Neural cell (in vitro differentiated cells): ENCODE data around the gene ITFG2. TPM values are rescaled to one million over a fixed set of nuclear protein-coding genes. Genes with fewer than 3 reads are reported as not detected.

ENCODE experiments used
- H2AFZ ChIP-seq: fragments of 200-600, 300-800 bp; sonication (generic), shearing (Covaris generic); 2 replicates; pipeline ENCODE4 v1.6.0; 2014; ENCODE audit warnings: low read depth, mild to moderate bottlenecking, antibody characterized with exemption, low read length, moderate library complexity
- H3F3A ChIP-seq: fragments of 200-600 bp; shearing (Covaris generic); 2 replicates; pipeline ENCODE4 v1.6.1; 2016; ENCODE audit warnings: mild to moderate bottlenecking, moderate library complexity, mixed read lengths, antibody characterized with exemption, low read length; ENCODE audit not compliant: insufficient read depth, poor library complexity, severe bottlenecking
- H3K27ac ChIP-seq: fragments of 200-600, 300-800 bp; sonication (generic), shearing (Covaris generic); 2 replicates; pipeline ENCODE4 v1.5.1; 2014; ENCODE audit warnings: mild to moderate bottlenecking, low read length, moderate library complexity
- H3K27me3 ChIP-seq: fragments of 300-800, 200-600 bp; sonication (generic), shearing (Covaris generic); 2 replicates; pipeline ENCODE4 v1.6.0; 2014; ENCODE audit warnings: mild to moderate bottlenecking, low read depth, low read length, moderate library complexity; ENCODE audit not compliant: insufficient read depth
- H3K36me3 ChIP-seq: fragments of 300-800, 200-600 bp; sonication (generic), shearing (Covaris generic); 2 replicates; pipeline ENCODE4 v1.5.1; 2014; ENCODE audit warnings: mild to moderate bottlenecking, antibody characterized with exemption, low read length, moderate library complexity; ENCODE audit not compliant: insufficient read depth
- H3K4me2 ChIP-seq: fragments of 300-800, 200-600 bp; sonication (generic), shearing (Covaris generic); 2 replicates; pipeline ENCODE4 v1.6.0; 2014; ENCODE audit warnings: mild to moderate bottlenecking, low read length
- H3K4me3 ChIP-seq: fragments of 300-800, 200-600 bp; sonication (generic), shearing (Covaris generic); 2 replicates; pipeline ENCODE4 v1.5.1; 2014; ENCODE audit warnings: mild to moderate bottlenecking, low read length, moderate library complexity
- H3K79me2 ChIP-seq: fragments of 200-600 bp; shearing (Covaris generic); replicated peaks from 2 replicates; pipeline ENCODE4 v1.6.0; 2014; ENCODE audit warnings: mild to moderate bottlenecking, low read length, moderate library complexity; ENCODE audit not compliant: insufficient read depth
- H3K9ac ChIP-seq: fragments of 300-800, 200-600 bp; sonication (generic), shearing (Covaris generic); 2 replicates; pipeline ENCODE4 v1.6.1; 2016; ENCODE audit warnings: mild to moderate bottlenecking, low read length, mixed read lengths
- H3K9me2 ChIP-seq: fragments of 200-600 bp; shearing (Covaris generic); 2 replicates; pipeline ENCODE4 v1.6.1; 2016; ENCODE audit warnings: mild to moderate bottlenecking, low read length, mixed read lengths; ENCODE audit not compliant: insufficient read depth
- H3K9me3 ChIP-seq: fragments of 200-600, 300-800 bp; sonication (generic), shearing (Covaris generic); 2 replicates; pipeline ENCODE4 v1.6.1; 2016; ENCODE audit warnings: mild to moderate bottlenecking, mixed run types, low read length, moderate library complexity, mixed read lengths
- H4K20me1 ChIP-seq: fragments of 200-600 bp; shearing (Covaris generic); 2 replicates; pipeline ENCODE4 v1.6.1; 2016; ENCODE audit warnings: mild to moderate bottlenecking, mixed run types; ENCODE audit not compliant: insufficient read depth
- EP300 ChIP-seq: fragments of 450-650 bp; conservative IDR thresholded peaks from 2 replicates; pipeline ENCODE4 v1.6.1; 2014; ENCODE audit warnings: antibody characterized with exemption, mild to moderate bottlenecking, moderate library complexity; ENCODE audit not compliant: poor library complexity, severe bottlenecking
- EZH2 ChIP-seq: fragments of 200-600, 300-800 bp; shearing (Covaris generic), sonication (generic); IDR thresholded peaks from 2 replicates; pipeline ENCODE4 v1.6.1; 2014; ENCODE audit warnings: antibody characterized with exemption, low read length, borderline replicate concordance, mild to moderate bottlenecking; ENCODE audit not compliant: insufficient read depth, poor library complexity, severe bottlenecking
- MXI1 ChIP-seq: fragments of 450-650 bp; conservative IDR thresholded peaks from 2 replicates; pipeline ENCODE4 v1.6.1; 2014; ENCODE audit warnings: antibody characterized with exemption, mild to moderate bottlenecking; ENCODE audit not compliant: poor library complexity, severe bottlenecking
- POLR2AphosphoS5 ChIP-seq: IDR thresholded peaks from 2 replicates; pipeline ENCODE4 v1.6.1; 2012
- RAD21 ChIP-seq: fragments of 450-650 bp; conservative IDR thresholded peaks from 2 replicates; pipeline ENCODE4 v1.6.1; 2014; ENCODE audit warnings: antibody characterized with exemption, mild to moderate bottlenecking, moderate library complexity
- SMC3 ChIP-seq: fragments of 450-650 bp; conservative IDR thresholded peaks from 2 replicates; pipeline ENCODE4 v1.6.1; 2014; ENCODE audit warnings: antibody characterized with exemption, mild to moderate bottlenecking, moderate library complexity; ENCODE audit not compliant: poor library complexity
- TAF1 ChIP-seq: IDR thresholded peaks from 2 replicates; pipeline ENCODE4 v1.6.1; 2012; ENCODE audit warnings: low read depth
- polyA plus RNA-seq: library from polyadenylated mRNA; depleted of rRNA; stranded (reverse); fragments of >200 nt; gene quantifications from 2 replicates; pipeline ENCODE4 v1.2.3, GENCODE V29; 2014
- TF ChIP-seq, protein P1 (sequence below): fragments of 450-650 bp; IDR thresholded peaks from 2 replicates; pipeline ENCODE4 v1.5.1; 2014; ENCODE audit warnings: antibody characterized with exemption, mild to moderate bottlenecking, moderate library complexity; ENCODE audit not compliant: poor library complexity, severe bottlenecking
- TF ChIP-seq, protein P2 (sequence below): IDR thresholded peaks from 2 replicates; pipeline ENCODE4 v1.6.1; 2012; ENCODE audit warnings: borderline replicate concordance

ITFG2 gene
- polyA plus RNA-seq, 1 donor from 2014 or later: 22.2 TPM

DNA sequence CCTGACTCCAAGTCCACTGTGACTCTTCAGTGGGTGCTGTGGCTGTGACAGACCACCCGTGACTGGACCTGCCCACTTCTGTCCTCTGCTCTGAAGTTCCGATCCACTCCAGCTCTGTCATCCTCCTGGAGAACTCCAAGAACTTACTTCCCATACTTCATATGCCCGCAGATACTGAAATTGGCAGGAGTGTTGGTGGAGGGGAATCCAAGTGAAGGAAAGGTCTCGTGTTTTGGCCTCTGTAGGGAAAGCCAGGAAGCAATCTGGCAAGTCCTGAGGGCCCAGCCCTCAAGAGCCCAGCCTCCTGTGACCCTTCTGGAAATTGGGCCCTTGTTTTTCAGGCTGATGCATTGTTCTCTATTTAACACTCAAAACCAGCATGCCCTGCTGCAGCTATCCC is 40.1 kb upstream of the ITFG2 start:
- Histone ChIP-seq H4K20me1 (no peaks in the 10 kb centered on the region), H3K27me3 (no peaks in the 10 kb centered on the region), H3K36me3 (no peaks in the 10 kb centered on the region), H3K79me2 (no peaks in the 10 kb centered on the region), H3K4me2 (no peak overlapping the region), H3K27ac (no peak overlapping the region), H2AFZ (no peak overlapping the region), H3K9me3 (no peaks in the 10 kb centered on the region), H3K4me3 (no peak overlapping the region), H3K9me2 (no peaks in the 10 kb centered on the region), H3K9ac (no peak overlapping the region), H3F3A (no peaks in the 10 kb centered on the region)
- TF ChIP-seq MXI1: no peak
- no peak for TF ChIP-seq EZH2
- no peak for TF ChIP-seq EP300
- no peak for TF ChIP-seq TAF1
- no peak for TF ChIP-seq RAD21
- TF ChIP-seq, protein P1, sequence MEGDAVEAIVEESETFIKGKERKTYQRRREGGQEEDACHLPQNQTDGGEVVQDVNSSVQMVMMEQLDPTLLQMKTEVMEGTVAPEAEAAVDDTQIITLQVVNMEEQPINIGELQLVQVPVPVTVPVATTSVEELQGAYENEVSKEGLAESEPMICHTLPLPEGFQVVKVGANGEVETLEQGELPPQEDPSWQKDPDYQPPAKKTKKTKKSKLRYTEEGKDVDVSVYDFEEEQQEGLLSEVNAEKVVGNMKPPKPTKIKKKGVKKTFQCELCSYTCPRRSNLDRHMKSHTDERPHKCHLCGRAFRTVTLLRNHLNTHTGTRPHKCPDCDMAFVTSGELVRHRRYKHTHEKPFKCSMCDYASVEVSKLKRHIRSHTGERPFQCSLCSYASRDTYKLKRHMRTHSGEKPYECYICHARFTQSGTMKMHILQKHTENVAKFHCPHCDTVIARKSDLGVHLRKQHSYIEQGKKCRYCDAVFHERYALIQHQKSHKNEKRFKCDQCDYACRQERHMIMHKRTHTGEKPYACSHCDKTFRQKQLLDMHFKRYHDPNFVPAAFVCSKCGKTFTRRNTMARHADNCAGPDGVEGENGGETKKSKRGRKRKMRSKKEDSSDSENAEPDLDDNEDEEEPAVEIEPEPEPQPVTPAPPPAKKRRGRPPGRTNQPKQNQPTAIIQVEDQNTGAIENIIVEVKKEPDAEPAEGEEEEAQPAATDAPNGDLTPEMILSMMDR: no peak
- no peak for TF ChIP-seq POLR2AphosphoS5
- no peak for TF ChIP-seq SMC3
- TF ChIP-seq, protein P2, sequence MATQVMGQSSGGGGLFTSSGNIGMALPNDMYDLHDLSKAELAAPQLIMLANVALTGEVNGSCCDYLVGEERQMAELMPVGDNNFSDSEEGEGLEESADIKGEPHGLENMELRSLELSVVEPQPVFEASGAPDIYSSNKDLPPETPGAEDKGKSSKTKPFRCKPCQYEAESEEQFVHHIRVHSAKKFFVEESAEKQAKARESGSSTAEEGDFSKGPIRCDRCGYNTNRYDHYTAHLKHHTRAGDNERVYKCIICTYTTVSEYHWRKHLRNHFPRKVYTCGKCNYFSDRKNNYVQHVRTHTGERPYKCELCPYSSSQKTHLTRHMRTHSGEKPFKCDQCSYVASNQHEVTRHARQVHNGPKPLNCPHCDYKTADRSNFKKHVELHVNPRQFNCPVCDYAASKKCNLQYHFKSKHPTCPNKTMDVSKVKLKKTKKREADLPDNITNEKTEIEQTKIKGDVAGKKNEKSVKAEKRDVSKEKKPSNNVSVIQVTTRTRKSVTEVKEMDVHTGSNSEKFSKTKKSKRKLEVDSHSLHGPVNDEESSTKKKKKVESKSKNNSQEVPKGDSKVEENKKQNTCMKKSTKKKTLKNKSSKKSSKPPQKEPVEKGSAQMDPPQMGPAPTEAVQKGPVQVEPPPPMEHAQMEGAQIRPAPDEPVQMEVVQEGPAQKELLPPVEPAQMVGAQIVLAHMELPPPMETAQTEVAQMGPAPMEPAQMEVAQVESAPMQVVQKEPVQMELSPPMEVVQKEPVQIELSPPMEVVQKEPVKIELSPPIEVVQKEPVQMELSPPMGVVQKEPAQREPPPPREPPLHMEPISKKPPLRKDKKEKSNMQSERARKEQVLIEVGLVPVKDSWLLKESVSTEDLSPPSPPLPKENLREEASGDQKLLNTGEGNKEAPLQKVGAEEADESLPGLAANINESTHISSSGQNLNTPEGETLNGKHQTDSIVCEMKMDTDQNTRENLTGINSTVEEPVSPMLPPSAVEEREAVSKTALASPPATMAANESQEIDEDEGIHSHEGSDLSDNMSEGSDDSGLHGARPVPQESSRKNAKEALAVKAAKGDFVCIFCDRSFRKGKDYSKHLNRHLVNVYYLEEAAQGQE: no peak

DNA sequence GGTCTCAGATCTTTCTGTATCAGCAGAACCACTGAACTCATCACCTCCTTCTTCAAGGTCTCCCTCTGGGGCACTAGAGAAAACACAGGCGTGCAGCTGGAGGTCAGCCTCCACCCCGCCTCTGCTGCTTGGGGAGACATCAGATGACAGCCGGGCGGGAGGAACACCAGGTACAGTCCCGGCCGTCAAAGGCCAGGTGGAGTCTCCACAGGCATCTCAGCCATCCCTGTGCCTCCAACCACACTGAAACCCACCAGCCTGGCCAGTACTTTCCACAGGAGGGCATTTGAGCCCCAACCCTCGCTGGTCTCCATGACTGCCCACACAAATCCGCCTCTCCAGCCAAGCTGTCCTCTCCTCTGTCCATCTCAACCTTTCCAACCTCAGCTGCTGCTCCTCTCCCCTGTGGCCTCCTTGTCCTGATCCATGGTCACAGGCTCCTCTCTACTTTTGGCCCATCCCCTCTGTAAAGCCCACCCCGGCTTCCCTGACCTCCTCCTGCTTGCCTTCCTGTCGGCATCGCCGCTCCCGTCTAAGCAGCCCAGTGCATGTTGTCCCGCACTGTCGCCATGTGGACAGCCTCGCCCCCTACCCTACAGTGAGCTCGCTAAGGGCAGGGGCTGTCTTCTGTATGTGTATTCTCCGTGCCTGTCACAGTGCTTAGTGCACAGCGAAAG is 39.1 kb upstream of the ITFG2 start:
- no peak overlapping the region for H3K4me2 ChIP-seq
- no peaks in the 10 kb centered on the region for H3K9me3 ChIP-seq
- H2AFZ ChIP-seq: no peak overlapping the region
- no peak overlapping the region for H3K27ac ChIP-seq
- no peaks in the 10 kb centered on the region for H3K79me2 ChIP-seq
- H3K9ac ChIP-seq: no peak overlapping the region
- H4K20me1 ChIP-seq: no peaks in the 10 kb centered on the region
- no peaks in the 10 kb centered on the region for H3K36me3 ChIP-seq
- TF ChIP-seq, protein P1: no peak
- no peak for TF ChIP-seq TAF1
- TF ChIP-seq EP300: no peak
- no peak for TF ChIP-seq RAD21
- TF ChIP-seq EZH2: no peak
- no peak for TF ChIP-seq SMC3
- TF ChIP-seq, protein P2: no peak
- no peak for TF ChIP-seq MXI1
- no peak for TF ChIP-seq POLR2AphosphoS5
- no peaks in the 10 kb centered on the region for H3F3A ChIP-seq
- no peaks in the 10 kb centered on the region for H3K27me3 ChIP-seq
- H3K9me2 ChIP-seq: no peaks in the 10 kb centered on the region
- no peak overlapping the region for H3K4me3 ChIP-seq
